ENCODE results near the gene SYF2.
A peak's percentile ranks its signal among the peaks of the same experiment; 100 is the strongest.
"Not testable (repeated sequence)": the region's sequence is repeated elsewhere in the genome, so short reads cannot be mapped to it uniquely, and the experiment has no call there.

The SYF2 gene

DNA sequence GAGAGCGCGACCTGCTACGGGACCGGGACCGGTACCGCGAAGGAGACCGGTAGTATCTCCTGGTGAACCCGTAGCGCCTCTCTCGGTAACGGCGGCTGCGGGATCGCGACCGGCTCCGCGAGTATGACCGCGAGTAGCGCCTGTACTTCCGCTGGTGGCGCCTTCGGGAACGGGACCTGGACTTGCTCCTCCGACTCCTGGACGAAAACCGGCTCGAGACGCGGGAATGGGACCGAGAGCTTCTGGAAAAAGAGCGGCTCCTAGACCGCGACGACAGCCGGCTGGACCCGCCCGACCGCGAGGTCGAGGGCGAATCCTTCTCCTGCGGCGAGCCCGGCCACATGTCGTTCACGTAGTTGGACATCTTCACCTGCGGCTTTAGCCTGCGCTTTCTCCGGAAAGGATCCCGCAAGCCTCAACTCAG lies 14.3 kb upstream of the SYF2 start:
- TF ChIP-seq, protein P1, sequence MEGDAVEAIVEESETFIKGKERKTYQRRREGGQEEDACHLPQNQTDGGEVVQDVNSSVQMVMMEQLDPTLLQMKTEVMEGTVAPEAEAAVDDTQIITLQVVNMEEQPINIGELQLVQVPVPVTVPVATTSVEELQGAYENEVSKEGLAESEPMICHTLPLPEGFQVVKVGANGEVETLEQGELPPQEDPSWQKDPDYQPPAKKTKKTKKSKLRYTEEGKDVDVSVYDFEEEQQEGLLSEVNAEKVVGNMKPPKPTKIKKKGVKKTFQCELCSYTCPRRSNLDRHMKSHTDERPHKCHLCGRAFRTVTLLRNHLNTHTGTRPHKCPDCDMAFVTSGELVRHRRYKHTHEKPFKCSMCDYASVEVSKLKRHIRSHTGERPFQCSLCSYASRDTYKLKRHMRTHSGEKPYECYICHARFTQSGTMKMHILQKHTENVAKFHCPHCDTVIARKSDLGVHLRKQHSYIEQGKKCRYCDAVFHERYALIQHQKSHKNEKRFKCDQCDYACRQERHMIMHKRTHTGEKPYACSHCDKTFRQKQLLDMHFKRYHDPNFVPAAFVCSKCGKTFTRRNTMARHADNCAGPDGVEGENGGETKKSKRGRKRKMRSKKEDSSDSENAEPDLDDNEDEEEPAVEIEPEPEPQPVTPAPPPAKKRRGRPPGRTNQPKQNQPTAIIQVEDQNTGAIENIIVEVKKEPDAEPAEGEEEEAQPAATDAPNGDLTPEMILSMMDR (IDR thresholded peaks at IDR 0.05; ENCODE audit: insufficient read depth, missing control alignments) = no peak
- DNase-seq (ENCODE audit: insufficient read length, low spot score) (no peak), FAIRE-seq (no peak)

DNA sequence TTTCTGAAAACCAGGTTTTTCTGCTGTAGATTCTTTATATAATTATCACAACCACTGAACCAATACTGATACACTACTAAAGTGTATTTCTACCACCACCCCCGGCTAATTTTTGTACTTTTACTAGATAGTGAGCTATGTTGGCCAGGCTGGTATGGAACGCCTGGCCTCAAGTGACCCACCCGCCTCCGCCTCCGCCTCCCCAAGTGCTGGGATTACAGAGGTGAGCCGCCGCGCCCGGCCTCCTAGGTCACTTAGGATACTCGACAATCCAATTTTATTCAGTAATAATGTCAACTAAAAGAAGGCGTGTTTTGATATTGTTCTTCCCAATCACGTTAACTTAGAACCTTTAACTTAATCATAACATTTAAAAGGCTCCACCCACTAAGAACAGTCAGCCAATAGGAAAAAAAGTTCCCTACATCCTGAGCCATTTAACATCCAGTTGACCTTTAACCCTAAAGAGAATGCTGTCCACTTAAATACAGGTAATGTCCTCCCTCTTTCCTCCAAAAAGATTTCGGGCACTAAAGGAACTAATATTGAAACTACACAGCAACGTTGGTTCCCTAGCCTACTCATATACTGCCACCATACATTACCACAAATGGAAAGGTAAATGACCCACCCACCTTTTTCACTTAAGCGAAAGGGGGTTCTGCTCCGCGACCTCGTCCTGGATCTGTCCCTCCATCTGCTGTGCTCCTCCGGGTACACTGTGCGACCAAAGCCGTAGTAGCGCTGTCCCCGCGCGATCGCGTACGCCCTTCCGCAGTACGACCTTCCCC lies 13.7 kb upstream of the SYF2 start:
- DNase-seq (ENCODE audit: insufficient read length, low spot score) (no peak), FAIRE-seq (no peak)

DNA sequence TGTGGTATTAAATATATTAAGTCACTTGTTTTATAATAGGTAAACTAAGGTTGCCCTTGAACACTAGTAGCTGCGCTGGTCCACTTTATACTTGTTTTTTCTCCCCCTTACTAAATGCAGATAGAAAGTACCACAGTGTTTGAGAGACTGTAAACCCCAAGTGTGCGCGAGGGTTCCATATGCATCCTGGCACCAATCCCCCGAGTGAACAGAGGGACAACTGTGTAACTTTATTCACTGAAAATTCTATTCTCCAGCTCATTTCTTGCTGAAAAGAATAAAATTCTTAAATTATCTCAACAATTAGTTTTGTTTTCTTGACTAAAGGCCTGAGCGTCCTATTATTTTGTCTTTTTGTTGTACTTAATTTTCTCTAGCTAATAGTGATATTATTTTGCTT lies 13.1 kb upstream of the SYF2 start:
- TF ChIP-seq, protein P1 (IDR thresholded peaks at IDR 0.05; ENCODE audit: insufficient read depth, missing control alignments) = no peak
- FAIRE-seq (no peak), DNase-seq (ENCODE audit: insufficient read length, low spot score) (no peak)

More for the DNA sequence above, 13.7 kb upstream of the SYF2 start:
- TF ChIP-seq, protein P1 (IDR thresholded peaks at IDR 0.05; ENCODE audit: insufficient read depth, missing control alignments) = no peak

DNA sequence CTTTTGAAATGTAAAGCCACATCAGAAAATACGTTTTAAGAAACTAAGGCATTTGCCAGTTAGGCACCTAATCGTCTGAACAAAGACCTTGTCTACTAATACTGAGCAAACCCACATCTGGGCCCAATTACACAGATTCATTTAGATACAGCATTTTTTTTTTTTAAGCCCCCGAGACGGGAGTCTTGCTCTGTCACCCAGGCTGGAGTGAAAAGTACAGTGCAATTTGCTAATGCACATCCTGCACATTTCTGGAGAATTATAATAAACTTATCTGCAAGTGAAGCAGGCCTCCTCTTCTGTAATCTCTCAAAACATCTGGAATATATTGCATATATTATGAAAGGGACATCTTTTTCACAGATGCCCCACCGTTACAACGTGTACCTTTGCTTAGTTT lies 11.6 kb upstream of the SYF2 start:
- FAIRE-seq = no peak

DNA sequence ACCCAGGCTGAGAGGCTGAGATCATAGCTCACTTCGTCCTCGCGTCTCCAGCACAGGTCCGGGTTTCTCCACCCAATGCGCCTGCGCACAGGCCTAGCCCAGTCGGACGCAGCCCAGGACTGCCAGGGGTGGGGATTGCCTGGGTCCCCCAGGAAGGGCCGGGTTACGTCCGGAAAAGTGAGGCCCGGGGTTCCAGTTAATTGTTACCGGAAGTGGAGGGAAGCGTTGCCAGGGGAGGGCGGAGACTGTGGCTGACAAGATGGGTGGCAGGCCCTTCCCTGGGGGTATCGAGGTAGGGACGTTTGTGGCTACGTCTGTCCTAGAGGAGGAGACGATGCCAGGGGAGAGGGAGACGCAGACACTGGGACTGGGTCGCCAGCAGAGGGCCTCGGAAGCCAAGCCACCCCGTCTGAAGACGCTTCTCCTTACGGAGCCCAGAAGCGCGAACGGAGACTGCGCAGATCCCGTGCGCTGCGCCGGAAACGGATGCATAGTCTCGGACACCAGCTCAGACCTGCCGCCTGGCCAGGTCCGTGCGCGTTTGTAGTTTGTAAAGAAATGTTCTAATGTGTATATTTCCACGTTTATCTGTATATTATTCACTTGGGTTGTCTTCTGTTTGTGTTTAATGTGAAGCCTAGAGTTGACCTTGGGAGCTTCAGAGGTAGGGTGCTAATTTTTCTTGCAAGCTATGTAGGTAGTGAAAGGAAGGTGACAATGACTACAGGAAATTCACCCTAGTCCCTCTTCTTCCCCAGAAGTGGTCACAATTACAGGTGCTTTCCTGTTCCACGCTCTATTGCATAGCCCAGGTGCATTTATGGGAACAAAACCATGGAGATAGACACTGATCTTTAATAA lies 7.6 kb upstream of the SYF2 start:
- TF ChIP-seq, protein P1 (IDR thresholded peaks at IDR 0.05; ENCODE audit: insufficient read depth, missing control alignments) = peak; percentile 78
- FAIRE-seq = no peak
- peak; percentile 31 for DNase-seq (ENCODE audit: insufficient read length, low spot score)

More for the DNA sequence above, 11.6 kb upstream of the SYF2 start:
- TF ChIP-seq, protein P1 (IDR thresholded peaks at IDR 0.05; ENCODE audit: insufficient read depth, missing control alignments) = no peak
- DNase-seq (ENCODE audit: insufficient read length, low spot score) = no peak

DNA sequence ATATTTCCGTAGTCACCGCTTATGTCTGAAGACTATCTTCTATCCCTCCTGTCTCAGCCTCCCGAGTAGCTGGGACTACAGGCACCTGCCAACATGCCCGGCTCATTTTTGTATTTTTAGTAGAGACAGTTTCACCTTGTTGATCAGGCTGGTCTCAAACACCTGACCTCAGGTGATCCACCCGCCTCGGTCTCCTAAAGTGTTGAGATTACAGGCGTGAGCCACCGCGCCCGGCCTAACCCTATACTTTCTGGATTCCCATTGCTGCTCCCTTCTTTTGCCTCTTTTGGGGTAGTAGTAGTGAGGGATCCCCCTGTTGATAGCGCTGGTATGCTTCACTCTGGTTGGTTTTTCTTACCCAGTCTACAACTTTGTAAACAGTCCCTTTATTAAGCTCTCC lies 5.7 kb upstream of the SYF2 start:
- FAIRE-seq (no peak), DNase-seq (ENCODE audit: insufficient read length, low spot score) (no peak)
- TF ChIP-seq, protein P1 (IDR thresholded peaks at IDR 0.05; ENCODE audit: insufficient read depth, missing control alignments) = no peak

DNA sequence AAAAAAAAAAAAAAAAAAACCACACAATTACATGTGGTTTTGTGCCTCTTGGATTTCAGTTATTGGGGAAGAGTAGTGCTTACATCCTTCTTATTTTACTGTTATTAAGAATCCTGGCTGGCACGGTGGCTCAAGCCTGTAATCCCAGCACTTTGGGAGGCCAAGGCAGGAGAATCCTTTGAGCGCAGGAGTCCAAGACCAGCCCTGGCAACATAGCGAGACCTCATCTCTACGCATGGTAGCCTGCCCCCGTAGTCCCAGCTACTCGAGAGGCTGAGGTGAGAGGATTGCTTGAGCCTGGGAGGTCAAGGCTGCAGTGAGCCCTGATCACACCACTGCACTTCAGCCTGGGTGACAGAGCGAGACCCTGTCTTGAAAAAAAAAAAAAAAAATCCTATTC lies 4.0 kb upstream of the SYF2 start:
- FAIRE-seq = not testable (repeated sequence)

GRCh38 chr1:25235411-25235810 lies 3.1 kb upstream of the SYF2 start:
- not testable (repeated sequence) for DNase-seq (ENCODE audit: insufficient read length, low spot score); FAIRE-seq

More for the DNA sequence above, 4.0 kb upstream of the SYF2 start:
- not testable (repeated sequence) for DNase-seq (ENCODE audit: insufficient read length, low spot score)

Data from D721Med (cell line).